SKM-1 treated with dmso at 0.1 percent for 144 hours (cell line): Measurements from ENCODE around the gene ATXN1L.
A peak's percentile ranks its signal among the peaks of the same experiment; 100 is the strongest.
"Not testable (repeated sequence)": the region's sequence is repeated elsewhere in the genome, so short reads cannot be mapped to it uniquely, and the experiment has no call there.

Experiments used
- DNase-seq: peaks from one replicate; lab custom pipeline; 2025; ENCODE audit not compliant: unreplicated experiment; lab: John Stamatoyannopoulos, UW

ATXN1L gene

GRCh38 chr16:71885261-71885650 is 39.5 kb downstream of the ATXN1L start:
- peak; percentile 41 for DNase-seq

DNA sequence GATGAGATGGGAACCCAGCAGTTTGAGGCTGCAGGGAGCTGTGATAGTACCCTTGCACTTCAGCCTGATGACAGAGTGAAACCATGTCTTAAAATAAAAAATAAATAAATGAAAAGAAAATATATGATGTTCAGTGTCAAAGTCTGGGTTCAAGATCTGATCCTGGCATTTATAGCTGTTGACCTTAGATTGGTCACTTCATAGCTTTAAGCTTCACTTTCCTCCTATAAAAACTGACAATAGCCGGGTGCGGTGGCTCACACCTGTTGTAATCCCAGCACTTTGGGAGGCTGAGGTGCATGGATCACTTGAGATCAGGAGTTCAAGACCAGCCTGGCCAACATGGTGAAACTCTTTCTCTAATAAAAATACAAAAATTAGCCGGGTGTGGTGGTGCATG is 43.4 kb downstream of the ATXN1L start:
- no peak for DNase-seq

GRCh38 chr16:71893888-71894228 is 48.1 kb downstream of the ATXN1L start:
- no peak for DNase-seq

GRCh38 chr16:71894229-71894920 is 48.6 kb downstream of the ATXN1L start:
- peak; percentile 25 for DNase-seq

DNA sequence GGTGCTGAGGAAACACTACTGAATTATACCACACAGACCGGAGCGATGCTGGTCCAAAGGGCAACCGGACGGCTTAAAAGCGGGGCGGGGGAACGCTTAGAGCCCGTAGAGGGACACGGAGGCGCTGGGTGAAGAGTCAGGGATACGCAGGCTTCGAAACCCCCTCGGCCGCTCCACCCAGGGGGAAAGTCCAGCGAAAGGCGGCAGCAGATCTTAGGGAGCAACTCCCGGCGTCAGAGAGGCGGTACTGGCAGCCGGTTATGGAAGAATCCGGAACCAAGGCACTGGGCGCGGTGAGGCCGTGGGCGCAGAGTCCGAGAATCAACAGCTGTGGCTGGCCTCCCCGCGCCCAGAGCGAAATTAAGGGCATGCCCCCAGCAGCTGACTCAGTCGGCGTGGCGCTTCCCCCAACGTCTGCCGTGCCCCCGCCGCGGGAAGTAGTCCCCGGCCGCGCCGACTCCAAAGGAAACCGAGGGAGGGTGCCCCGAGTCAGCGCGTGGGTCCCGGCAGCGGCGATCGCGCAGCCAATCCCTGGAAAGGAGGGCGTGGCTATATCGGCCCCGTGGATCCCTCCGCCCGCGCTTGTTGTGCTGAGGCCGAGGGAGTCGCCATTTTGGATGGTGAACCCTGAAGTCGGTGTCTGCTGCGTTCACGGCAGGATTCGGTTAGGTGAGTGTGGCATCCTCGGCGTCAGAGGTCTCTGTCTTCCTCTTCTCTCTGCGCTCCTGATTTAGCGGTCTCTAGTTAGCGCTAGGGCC is 49.3 kb downstream of the ATXN1L start, which contains the start of gene IST1:
Gene IST1, plus strand, starts transcription at position 611 of the 758 bp plus-strand sequence. CDS start 20,110 bp downstream, outside the sequence.
- peak; percentile 97 for DNase-seq

DNA sequence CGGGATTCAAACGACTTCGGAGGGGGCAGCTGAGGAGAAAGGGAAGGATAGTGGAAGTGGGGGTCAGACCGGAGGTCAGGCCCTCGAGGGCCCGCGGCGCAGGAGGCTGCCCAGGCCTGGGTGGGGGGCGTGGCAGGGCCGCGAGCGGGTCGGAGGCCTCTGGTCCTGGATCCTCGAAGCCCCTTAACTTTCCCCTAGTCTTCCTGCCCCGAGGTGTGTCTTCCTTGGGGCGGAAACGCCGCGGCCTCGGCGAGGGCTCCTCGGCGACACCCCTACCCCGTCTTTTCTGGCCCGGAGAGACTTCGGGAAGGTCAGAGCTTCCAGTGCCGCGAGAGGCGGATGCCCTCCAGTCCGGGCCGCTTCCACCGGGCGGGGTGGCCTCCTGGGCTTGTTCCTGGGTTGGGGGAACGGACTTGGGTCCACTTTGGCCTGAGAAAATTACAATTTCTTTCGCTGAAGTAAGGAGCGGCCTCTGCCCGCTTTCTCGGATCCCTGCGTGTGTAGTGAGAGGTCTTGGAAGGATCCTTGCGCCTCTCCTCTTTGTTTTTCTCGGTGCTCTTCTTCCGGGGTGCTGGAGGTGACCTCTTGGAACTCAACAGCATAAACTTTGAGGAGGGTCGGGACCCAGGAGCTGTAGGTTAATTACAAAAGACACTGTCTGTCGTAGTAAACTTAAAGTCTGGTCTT is 50.0 kb downstream of the ATXN1L start:
- DNase-seq: no peak

GRCh38 chr16:71896764-71897368 is 51.1 kb downstream of the ATXN1L start:
- DNase-seq: no peak

DNA sequence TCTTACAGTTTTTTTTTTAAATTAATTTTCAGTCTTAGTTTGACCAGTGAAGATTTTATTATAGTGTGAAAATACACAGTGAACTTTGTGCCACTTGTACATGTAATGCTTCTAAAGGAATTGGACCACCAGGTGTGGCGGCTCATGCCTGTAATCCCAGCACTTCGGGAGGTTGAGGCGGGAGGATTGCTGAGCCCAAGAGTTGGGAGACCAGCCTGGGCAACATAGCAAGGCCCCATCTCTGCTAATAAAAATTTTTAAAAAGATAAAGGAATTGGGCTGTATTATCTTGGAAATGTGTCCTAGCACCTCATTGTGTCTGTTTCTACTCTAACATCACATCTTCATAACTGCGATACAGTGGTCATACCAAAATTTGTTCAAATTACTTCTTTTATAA is 53.4 kb downstream of the ATXN1L start:
- DNase-seq: no peak

DNA sequence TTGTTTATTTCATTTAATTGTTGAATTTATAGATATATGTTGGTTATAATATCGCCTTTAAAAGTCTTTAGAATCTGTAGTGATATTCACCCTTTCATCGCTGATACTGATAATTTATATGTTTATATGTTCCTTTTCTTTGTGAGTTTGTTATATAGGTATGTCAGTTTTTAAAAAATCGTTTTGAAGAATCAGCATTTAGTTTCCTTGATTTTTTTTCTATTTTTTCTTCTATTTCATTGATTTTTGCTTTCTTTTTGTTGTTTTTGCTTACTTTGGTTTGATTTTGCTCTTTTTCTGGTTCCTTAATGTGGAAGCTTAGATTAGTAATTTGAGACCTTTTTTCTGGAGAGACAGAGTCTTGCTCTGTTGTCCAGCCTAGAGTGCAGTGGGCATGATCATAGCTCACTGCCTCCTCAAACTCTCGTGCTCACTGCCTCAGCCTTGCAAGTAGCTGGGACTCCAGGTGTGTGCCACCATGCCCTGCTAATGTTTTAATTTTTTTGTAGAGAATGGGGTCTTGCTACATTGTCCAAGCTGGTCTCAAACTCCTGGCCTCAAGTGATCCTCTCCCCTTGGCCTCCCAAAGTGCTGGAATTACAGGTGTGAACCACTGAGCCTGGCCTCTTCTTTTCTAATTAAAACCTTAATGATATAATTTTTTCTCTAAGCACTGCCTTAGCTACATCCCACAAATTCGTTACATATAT is 57.0 kb downstream of the ATXN1L start:
- no peak for DNase-seq

GRCh38 chr16:71903608-71904007 is 57.8 kb downstream of the ATXN1L start:
- no peak for DNase-seq

DNA sequence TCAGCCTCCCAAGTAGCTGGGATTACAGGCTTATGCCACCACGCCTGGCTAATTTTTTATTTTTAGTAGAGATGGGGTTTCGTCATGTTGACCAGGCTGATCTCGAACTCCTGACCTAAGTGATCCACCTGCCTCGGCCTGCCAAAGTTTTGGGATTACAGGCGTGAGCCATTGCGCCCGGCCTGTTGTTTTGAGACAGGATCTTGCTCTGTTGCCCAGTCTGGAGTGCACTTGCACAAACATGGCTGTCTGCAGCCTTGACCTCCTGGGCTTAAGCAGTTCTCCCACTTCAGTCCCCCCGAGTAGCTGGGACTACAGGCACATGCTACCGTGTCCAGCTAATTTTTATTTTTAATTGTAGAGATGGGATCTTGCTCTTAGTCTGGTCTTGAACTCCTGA is 58.5 kb downstream of the ATXN1L start:
- DNase-seq: no peak

GRCh38 chr16:71905765-71906164 is 60.0 kb downstream of the ATXN1L start:
- not testable (repeated sequence) for DNase-seq
